Amniotic stem cell (primary cell): Measurements from ENCODE around the gene DPH3.

Experiments used
- DNase-seq: peaks from one replicate; lab custom pipeline; 2025; lab: John Stamatoyannopoulos, UW

The DPH3 gene

GRCh38 chr3:16255326-16255725 is 9.4 kb downstream of the DPH3 start:
- no peak for DNase-seq

GRCh38 chr3:16254916-16255315 is 9.8 kb downstream of the DPH3 start:
- no peak for DNase-seq

- no peak for DNase-seq
Observed at GRCh38 chr3:16253601-16254000, 11.1 kb downstream of the DPH3 start.

- DNase-seq: no peak
Observed at GRCh38 chr3:16252988-16253387, 11.8 kb downstream of the DPH3 start.

GRCh38 chr3:16252243-16252978 is 12.3 kb downstream of the DPH3 start:
- no peak for DNase-seq

GRCh38 chr3:16251316-16252085 is 13.2 kb downstream of the DPH3 start:
- DNase-seq: no peak

GRCh38 chr3:16249886-16250285 is 14.9 kb downstream of the DPH3 start:
- DNase-seq: no peak

- peak; percentile 4 for DNase-seq
Observed at GRCh38 chr3:16249336-16249735, 15.4 kb downstream of the DPH3 start.

GRCh38 chr3:16248556-16248955 is 16.2 kb downstream of the DPH3 start:
- no peak for DNase-seq

- peak; percentile 71 for DNase-seq
Observed at GRCh38 chr3:16247282-16248061, 17.3 kb downstream of the DPH3 start.

- DNase-seq: no peak
Observed at GRCh38 chr3:16245609-16246008, 19.1 kb downstream of the DPH3 start.

- no peak for DNase-seq
Observed at GRCh38 chr3:16243706-16244490, 20.8 kb downstream of the DPH3 start.

- no peak for DNase-seq
Observed at GRCh38 chr3:16242177-16242576, 22.6 kb downstream of the DPH3 start.

GRCh38 chr3:16241225-16241624 is 23.5 kb downstream of the DPH3 start:
- DNase-seq: no peak

GRCh38 chr3:16240229-16241023 is 24.3 kb downstream of the DPH3 start:
- DNase-seq: peak; percentile 2

GRCh38 chr3:16239780-16240179 is 25.0 kb downstream of the DPH3 start:
- DNase-seq: no peak

- no peak for DNase-seq
Observed at GRCh38 chr3:16239086-16239770, 25.5 kb downstream of the DPH3 start.

GRCh38 chr3:16236856-16237393 is 27.8 kb downstream of the DPH3 start:
- DNase-seq: no peak

- DNase-seq: no peak
Observed at GRCh38 chr3:16236030-16236639, 28.6 kb downstream of the DPH3 start.

GRCh38 chr3:16234281-16234680 is 30.5 kb downstream of the DPH3 start:
- no peak for DNase-seq
